Hippocampal formation (tissue), 2 donors: ENCODE measurements around the gene PRICKLE2.
A peak's percentile ranks its signal among the peaks of the same experiment; 100 is the strongest.

Experiments used
- DNase-seq, 2 donors: peaks; one replicate each; lab custom pipeline; 2025; lab: John Stamatoyannopoulos, UW

Gene PRICKLE2

GRCh38 chr3:64253689-64254088 lies 28.4 kb upstream of the PRICKLE2 start:
- no peak for DNase-seq

- no peak for DNase-seq
These were observed 25.8 kb upstream of the PRICKLE2 start for GRCh38 chr3:64251019-64251418.

DNA sequence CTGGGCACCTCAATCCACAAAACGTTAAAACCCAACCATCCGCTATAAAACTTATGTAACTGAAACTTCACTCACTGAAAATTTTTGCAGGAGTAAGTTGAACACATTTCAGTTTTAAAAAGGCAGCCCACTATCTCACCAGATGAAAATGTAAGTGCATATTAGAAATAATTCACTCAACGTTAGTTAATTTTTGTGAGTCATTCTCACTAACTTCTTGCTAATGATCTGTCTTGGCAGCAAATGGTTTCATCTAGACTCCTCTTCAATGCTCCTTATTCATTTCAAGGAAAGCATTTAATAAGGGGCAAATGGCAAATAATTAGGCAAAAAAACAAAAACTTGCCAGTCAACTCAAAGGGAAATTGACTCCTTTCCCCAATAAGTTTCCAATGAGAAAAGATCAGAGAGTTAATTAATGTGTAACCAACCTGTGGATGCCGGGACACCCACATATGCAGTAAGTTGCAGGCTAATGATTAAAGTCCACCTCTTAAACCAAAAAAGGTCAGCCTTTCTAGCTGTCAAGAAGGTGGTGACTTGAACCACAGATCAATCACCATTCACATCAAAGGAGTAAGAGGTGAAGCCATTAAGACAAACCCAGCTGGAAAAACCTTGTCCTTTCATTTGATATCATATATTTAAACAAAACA lies 22.9 kb upstream of the PRICKLE2 start:
- no peak for DNase-seq

- DNase-seq: no peak
These were observed 19.0 kb upstream of the PRICKLE2 start for GRCh38 chr3:64244011-64244942.

DNA sequence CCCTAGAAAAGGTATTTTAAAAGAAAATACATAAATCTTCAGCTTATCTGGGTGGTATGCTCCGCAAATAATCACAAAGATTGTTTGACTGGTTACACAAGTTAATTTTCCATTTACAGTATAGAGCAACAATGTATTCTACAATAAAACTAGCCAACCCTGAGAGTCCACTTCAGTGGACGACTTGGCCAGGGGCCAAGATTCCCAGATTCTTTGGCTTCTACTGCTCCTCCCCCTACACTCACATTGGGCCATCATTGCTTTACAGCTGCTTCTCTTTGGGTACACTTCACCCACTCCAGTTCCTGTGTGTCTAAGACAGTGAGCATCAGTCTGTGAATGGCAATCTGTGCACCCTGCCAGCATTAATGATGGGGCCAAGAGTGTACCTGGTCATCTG lies 17.2 kb upstream of the PRICKLE2 start:
- no peak for DNase-seq

- DNase-seq: no peak
These were observed 15.7 kb upstream of the PRICKLE2 start for GRCh38 chr3:64240959-64241358.

DNA sequence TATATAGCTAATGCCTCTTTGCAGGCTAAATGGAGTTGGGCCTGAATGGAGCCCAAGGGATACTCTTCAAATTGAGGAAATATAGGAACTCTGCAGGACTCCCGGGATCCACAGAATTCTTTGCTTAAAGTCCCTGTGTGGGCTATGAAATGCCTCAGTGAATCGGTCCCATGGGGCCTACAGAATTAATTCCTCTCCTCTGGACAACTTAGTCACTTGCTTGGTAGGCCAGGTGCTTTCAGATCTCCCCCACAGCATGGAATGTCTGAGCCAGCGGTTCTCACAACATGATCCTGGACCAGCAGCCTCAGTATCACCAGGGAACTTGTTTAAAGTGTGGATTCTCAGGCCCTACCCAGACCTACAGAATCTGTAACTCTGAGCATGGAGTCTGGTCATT lies 15.1 kb upstream of the PRICKLE2 start:
- DNase-seq: no peak

DNA sequence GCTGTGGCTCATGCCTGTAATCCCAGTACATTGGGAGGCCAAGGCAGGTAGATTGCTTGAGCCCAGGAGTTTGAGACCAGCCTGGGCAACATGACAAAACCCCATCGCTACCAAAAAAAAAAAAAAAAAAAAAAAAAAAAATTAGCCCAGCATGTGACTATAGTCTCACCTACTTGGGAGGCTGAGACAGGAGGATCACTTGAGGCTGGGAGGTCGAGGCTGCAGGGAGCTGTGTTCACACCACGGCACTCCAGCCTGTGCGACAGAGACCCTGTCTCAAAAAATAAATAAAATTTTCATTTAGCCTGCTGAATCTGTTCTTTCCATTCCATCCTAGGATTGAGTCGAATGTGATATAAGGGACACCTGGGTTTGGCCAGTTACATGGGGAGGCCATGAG lies 14.6 kb upstream of the PRICKLE2 start:
- DNase-seq: no peak

GRCh38 chr3:64238971-64239667 lies 13.9 kb upstream of the PRICKLE2 start:
- DNase-seq: no peak

DNA sequence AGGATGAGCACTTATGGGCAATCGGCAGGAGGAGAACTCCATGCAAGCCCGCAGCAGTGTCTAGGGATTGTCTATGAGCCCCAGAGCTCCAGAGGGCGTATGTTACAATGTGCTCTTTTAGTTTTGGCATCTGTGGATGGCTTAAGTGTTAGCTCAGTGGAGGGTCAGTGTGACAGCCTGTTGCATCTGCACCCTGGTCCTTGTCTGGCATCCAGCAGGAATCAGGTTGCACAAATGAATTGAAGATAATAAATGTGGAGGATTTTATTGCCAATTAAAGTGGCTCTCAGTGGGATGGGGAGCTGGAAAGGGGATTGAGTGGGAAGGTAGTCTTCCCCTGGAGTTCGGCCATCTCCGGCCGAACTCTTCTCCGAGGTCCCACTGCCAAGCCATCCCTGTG lies 11.8 kb upstream of the PRICKLE2 start:
- no peak for DNase-seq

DNA sequence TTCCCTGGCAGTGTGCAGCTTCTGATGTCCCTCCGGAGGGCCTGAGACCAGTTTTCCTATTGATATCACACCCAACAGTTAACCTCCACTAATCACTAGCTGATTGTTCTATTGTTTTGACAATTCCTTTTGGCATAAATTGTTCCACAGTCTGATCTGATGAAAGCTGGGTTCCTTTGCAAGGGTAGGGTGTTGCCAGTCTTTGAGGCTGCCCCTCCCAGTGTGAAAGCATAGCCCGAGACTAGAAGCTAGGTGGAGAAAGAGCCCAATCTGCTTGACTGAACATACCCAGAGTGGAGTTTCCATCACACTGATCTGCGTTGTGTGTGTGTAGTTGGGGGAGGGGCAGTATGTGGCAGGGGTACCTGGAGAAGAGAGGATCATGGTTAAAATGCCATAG lies 10.3 kb upstream of the PRICKLE2 start:
- DNase-seq: no peak

GRCh38 chr3:64234571-64234970 lies 9.3 kb upstream of the PRICKLE2 start:
- no peak for DNase-seq

- DNase-seq: no peak
These were observed 7.6 kb upstream of the PRICKLE2 start for GRCh38 chr3:64232821-64233220.

DNA sequence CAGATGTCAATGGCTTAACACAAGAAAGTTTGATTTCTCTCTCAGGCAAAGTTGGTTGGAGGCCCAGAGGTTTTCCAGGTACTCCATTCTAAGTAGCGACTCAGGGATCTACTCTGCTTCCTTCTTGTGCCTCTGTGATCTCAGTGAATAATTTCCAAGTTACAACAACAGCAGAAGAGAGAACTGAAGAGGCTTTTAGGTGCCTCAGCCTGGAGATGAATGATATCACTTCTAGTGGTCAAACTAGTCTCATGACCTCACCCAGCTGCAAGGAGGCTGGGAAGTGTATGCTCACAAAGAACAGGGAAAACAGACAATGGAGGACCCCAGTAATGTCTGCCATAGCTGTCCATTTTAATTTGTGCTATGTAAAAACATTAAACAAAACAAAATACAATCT lies 4.6 kb upstream of the PRICKLE2 start:
- DNase-seq: no peak

GRCh38 chr3:64228110-64228509 lies 2.8 kb upstream of the PRICKLE2 start:
- DNase-seq: no peak

DNA sequence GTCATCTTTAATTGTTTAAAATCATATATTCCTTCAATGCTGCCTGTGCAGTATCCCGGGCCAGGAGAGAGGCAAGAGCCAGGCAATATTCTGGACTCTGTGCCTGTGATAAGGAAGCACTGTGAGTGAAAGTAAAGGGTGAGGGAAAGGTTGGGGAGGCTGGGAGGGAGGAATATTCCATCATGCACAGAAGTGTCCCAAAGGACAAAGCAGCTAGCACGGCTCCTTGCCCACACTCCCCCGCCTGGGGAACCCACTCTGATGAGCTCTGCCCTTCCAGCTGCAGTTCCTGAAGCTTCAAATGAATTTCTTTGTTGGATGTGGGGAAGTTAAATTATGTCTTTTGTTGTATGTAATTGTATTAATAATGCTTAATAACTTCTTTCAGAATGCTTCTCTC lies 1.5 kb upstream of the PRICKLE2 start:
- DNase-seq: no peak

DNA sequence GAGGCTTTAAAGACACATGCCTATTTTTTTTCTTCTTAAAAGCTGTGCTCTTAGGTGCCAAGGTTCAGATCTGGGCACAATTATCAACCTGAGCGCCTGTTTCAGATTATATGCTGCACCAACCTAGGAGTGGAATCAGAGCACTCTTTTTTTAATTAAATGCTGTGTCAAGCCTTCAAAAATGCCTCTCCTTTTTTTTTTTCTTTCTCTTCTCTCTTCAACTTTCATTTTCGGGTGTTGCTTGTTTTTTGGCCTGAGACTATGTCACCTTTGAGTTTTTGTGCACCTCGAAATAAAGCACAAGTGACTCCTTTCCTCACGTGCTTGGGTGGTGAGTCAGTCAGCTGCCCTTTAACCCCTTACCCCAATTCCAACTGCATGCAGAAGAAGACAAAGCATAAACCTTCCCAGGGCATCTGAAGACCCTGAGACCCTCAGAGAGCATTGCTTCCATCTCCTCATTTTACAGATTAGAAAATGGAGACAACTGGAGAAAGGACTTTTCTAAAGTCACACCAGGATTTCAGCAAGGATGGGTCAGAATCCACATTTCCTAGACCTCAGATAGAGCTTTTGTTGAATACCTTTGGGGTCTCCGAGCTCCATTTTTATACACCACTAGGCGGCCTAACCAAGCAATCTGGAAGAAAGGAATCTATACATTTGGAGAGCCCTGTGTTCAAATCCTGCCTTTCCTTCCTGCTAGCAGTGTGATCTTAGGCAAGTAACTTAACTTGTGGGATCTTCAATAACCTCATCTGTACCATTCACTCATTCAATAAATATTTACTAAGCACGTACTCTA lies 631 bp upstream of the PRICKLE2 start:
- DNase-seq: no peak

- DNase-seq: peak; percentile 50 to 65
These were observed 1.2 kb downstream of the PRICKLE2 start for GRCh38 chr3:64223791-64224745.

- no peak for DNase-seq
These were observed 2.7 kb downstream of the PRICKLE2 start for GRCh38 chr3:64222501-64223111.

GRCh38 chr3:64221571-64222257 lies 3.6 kb downstream of the PRICKLE2 start:
- DNase-seq: no peak
